Iris pigment epithelial cell (primary cell): Measurements from ENCODE around the gene CAPN3.
A peak's percentile ranks its signal among the peaks of the same experiment; 100 is the strongest.

ENCODE experiments used
- DNase-seq: peaks from one replicate; pipeline ENCODE4 v3.0.0-alpha.2; 2011; ENCODE audit warnings: low read depth

The CAPN3 gene

DNA sequence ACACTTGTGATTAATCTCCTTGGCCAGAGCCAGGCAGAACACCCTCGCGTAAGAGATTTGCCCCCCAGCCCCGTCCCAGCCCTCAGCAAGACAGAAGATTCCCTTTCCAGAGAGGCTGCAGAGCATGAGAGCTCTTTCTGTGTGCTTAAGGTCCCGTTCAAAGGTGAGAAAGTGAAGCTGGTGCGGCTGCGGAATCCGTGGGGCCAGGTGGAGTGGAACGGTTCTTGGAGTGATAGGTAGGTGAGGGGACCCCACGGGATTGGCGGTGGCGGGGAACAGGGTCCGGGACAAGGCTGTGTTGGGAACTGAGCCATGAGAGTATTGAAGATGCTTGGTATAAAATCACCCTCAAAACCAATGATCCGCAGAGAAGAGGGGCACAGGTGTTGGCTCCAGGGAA, 34.8 kb downstream of the CAPN3 start:
- no peak for DNase-seq

DNA sequence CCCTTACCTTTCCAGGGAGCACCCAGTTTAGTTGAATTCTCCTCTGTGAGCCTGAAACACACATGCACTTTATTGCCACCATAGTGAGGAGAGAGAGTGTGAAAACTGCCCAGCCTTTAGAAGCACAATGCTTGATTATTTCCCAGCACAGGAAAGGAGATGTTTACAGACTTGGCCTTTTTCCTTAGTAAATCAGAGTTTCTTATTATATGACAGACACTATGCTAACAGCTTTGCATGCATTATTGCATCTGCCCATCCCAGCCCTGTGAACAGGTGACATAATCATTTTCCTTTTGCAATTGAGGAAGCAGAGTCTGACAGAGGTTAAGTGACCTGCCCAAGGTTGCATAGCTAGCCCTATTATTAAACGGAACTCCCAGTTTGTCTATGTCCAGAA, 36.5 kb downstream of the CAPN3 start:
- no peak for DNase-seq

DNA sequence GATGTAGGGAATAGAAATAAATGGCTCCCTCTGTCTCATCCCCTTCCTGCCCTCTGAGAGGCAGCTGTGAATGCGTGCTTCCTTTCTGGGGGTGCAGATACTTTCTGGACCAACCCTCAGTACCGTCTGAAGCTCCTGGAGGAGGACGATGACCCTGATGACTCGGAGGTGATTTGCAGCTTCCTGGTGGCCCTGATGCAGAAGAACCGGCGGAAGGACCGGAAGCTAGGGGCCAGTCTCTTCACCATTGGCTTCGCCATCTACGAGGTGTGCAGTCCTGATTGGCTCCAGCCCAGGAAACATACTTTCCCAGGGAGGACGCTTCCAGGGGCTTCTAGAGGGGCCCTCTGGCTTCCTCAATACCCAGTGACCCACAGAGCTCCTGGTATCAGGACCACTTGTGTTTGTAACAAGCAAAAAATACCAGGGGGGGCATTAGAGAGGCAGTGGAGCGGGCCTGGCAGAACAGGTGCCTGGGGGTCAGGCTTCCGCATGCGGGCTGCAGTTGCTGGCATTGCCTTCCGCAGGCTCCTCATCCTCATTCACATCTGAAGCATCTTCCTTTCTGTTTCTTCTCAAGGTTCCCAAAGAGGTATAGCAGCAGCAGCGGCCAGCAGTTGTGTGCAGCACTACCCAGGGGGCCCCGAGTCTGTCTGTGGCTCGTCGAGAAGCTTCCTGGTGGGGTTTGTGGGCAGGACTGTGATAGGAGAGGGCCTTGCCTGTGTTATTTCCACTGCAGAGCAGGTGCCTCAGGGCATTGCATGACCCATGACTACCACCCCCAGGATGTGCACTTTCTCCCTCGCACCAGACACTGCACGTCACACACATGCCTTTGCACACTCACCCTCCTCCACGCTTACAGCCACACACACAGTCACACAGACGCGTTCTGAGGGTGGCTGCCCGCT, 42.5 kb downstream of the CAPN3 start:
- no peak for DNase-seq

DNA sequence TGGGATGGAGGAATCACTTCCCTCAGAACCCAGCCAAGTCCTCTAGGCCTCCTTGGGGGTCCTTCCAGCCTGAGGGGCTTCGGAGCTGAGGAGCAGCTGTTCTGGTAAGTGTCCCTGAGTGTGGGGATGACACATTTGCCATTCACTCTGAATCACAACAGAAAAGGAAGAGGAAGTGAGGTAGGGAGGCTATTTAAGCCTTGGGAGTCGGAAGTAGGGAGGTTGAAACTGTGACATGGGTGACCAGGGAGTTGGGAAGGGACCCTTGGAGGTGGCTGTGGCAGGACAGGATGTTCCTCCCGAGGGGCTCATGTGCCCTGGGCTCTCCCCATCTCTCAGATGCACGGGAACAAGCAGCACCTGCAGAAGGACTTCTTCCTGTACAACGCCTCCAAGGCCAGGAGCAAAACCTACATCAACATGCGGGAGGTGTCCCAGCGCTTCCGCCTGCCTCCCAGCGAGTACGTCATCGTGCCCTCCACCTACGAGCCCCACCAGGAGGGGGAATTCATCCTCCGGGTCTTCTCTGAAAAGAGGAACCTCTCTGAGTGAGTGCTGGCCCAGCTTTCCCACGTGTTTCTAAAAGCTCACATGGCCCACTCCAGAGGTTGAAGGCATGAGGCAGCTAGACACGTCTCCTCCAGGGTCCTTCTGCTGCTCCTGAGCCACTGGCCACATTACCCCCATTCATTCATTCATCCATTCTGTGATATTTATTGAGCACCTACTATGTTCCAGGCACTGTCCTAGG, 43.3 kb downstream of the CAPN3 start:
- DNase-seq, result no peak

DNA sequence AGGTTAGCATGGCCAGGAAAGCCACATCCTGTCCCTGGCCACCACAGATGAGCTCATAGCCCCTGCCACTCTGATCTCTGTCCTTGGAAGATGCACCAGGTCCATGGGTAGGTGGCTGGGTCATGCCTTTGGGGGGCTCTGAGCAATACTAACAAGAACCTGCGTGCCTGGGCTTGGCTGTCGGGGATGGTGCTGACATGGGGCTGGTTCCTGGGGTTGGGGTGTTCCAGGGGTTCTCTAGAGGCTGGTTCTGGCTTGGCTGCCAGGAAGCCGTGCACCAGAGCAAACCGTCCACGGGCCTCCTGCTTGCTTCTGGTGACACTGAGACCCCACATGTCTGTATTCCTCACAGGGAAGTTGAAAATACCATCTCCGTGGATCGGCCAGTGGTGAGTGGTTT, 44.1 kb downstream of the CAPN3 start:
- DNase-seq, result no peak

DNA sequence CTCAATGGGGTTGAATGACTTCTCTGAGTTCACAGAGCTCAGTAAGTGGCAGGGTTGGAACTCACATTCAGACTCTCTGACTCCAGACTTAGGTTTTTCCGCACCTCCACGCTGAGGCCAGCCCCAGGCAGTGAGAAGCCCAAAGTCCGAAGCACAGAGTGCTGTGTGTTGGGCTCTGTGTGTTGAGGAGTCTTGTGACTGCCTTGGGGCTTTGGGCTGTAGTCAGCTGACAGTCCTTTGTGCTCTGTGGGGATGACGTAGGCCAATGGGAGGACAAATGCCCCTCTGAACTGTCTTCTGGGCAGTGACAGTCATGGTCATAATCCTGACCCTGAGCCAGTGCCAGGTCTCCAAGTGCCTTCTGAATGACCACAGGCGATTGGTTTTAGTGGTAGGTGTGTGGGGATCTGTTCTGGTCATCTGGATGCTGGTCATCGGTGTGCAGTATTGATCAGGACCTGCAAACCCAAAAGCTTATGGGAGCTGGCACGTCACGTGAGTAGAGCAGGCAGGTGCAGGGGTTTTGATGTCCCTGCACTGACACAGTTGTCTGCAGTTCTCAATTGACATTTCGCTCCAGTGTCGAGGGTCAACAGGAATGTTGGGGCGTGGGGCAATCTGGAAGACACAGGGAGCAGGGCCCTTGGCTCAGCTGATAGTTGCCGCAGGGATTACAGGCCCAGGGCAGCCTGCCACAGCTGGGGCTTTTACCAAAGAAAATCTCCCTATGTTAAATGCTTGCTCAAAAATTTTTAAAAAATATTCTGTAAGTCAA, 45.3 kb downstream of the CAPN3 start:
- no peak for DNase-seq

DNA sequence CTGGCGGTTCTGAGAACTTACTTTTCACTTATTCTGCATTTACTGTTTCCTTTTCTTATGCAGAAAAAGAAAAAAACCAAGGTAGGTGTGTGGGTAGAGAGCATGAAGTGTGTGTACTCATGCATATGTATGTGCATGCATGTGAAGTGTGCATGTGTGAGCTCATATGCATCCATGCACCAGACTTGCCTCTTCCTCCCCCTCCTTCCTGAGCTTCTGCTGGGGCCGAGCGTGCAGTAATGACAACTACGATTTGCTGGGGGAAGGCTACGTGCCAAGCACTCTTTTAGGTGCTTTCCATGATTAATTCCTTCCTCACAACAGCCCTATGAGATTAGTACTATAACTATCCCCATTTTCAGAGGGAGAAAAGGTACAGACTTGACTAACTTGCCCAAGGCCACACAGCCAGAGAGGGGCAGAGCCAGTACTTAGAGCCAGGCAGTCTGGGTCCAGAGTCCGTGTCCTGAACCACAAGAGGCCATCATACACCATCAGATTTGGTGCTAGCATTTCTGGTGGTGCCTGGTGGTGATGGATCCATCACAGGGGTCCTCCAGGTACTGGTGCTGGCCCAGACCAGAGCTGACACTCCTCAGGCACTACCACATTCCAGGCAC, 46.7 kb downstream of the CAPN3 start:
- DNase-seq, result no peak

DNA sequence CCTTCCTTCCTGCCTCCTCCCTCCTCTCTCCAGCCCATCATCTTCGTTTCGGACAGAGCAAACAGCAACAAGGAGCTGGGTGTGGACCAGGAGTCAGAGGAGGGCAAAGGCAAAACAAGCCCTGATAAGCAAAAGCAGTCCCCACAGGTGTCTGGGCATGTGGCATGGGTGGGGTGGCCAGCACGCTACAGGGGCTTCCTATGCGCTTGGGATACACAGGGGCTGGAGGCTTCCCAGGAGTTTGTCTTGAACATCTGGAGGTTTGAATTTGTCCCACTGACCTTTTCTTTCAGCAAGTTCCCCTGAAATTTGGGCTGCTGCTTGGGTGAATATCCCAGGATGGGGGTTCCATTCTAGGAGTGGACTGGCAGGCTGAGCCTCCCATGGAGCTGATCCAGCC, 48.9 kb downstream of the CAPN3 start:
- no peak for DNase-seq

DNA sequence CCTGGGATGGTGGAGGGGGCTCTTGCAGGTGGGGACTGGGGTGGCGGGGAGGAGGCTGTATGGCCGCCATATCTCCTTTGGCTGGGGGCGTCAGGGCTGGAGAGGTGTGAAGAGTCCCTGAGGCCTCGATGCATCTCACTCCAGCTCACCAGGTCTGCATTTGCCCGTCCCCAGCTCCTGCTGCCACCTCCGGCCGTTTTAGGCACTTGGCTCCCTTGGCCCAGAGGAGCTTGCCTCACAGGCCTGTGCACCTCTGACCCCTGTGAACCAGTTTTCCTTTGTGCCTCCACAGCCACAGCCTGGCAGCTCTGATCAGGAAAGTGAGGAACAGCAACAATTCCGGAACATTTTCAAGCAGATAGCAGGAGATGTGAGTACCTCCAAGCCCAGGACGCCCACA, 49.7 kb downstream of the CAPN3 start:
- no peak for DNase-seq

DNA sequence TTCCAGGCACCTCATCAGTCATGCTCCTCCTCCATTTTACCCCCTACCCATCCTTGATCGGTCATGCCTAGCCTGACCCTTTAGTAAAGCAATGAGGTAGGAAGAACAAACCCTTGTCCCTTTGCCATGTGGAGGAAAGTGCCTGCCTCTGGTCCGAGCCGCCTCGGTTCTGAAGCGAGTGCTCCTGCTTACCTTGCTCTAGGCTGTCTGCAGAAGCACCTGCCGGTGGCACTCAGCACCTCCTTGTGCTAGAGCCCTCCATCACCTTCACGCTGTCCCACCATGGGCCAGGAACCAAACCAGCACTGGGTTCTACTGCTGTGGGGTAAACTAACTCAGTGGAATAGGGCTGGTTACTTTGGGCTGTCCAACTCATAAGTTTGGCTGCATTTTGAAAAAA, 52.6 kb downstream of the CAPN3 start:
- no peak for DNase-seq

DNA sequence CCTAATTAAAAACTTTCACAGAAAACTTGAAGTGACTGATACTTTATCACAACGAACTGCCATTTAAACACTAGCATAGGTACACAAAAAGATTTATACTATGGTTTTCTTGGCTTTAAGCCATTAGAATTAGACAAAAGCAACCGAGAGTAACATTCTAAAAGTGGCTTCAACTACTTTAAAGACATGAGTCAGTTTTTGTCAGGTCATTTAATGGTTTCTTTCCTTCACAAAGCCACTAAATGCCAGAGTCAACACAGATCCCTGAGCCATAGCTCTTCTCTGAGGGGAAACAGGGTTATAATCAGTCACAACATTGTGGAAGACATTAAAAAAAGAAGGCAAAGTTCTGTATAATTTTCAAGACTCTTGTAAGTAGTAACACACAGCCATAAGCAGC, 54.6 kb downstream of the CAPN3 start:
- DNase-seq, result no peak

DNA sequence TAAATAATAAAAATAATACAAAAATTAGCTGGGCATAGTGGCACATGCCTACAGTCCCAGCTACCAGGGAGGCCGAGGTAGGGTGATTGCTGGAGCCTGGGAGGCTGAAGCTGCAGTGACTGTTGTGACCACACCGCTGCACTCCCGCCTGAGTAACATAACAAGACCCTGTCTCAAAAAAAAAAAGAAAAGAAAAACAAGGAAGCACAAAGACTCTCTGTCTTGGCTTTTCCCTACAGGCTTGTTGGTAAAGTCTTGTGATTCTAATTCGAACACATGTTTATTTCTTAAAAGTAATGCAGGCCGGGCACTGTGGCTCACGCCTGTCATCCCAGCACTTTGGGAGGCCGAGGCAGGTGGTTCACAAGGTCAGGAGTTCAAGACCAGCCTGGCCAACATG, 60.1 kb downstream of the CAPN3 start:
- no peak for DNase-seq

DNA sequence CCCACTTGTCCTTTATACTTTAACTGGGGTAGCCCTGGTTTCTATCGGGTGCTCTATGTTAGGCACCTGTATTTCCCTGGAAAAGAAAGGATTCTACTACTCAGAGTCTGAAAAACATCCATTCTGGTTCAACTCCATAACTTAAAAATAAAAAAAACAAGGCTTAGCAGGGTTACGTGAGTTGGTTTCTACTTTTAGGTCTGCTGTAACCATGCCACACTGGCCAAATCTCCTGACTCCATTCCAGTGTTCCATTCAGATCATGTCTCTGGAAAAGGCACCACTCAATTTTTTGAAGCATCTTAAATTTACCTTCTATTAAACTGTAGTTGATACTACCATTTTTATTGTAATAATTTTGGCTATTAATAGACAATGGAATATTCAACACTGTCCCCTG, 62.1 kb downstream of the CAPN3 start:
- DNase-seq, result no peak

DNA sequence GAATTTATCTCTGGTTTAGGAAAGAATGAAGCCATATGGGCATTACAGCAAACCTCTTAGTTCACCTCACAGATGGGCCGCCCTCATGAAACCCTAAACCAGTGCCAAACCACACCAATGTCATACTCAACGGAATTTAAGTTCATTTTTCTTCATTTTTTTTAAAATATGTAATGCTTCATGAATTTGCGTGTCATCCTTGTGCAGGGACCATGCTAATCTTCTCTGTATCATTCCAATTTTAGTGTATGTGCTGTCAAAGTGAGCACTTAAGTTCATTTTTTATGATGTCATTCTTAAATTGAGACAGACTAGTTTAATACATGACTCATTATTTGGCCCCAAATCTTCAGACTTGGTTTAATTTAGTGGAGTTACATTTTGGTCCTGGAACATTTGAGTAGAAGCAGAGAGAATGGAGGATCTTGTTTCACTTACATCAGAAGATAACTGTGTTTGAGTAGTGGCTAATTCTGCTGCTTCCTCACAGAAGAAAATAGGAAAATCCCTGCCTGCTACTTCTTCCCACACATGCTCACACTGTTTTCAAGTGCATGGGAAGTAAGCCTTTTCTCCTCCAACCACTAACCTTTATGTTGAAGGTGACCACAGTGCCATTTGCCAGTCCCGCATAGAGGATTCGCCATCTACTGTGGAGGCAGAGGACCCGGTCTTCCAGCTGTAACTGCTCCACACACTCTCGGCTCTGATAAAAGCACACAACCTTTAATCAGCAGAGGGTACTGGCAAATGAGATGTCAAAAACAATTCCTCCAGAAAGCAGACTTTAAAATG, 68.3 kb downstream of the CAPN3 start:
- peak; percentile 90 for DNase-seq

DNA sequence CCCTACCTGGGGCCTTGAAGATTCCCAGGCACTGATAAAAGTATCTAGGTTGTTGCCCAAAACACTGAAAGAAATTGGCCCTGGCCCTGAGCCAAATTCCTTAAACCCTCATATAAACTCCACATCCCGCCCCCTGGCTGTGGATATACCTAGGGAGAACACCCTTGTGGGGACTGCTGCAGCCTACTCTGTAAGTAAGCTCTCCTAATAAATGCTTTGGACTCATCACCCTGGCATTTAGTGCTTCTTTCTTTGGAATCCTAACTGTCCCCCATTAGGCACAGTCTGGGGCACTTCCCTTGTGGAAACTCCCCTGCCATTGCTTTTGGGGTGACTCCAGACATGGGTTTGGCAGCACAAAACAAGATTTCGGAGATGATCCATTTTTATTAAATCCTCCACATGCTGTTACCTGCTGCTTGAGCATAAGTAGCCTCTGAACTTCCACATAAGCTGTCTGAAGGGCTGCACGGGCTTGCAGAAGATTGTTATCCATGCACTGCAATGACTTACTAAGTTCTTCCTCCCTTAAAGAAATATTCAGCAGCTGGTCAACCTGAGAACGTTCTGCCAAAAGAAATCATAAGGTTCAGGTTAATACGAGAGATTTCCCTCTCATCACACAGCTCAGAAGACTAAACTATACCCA, 85.2 kb downstream of the CAPN3 start:
- DNase-seq, result peak; percentile 23

DNA sequence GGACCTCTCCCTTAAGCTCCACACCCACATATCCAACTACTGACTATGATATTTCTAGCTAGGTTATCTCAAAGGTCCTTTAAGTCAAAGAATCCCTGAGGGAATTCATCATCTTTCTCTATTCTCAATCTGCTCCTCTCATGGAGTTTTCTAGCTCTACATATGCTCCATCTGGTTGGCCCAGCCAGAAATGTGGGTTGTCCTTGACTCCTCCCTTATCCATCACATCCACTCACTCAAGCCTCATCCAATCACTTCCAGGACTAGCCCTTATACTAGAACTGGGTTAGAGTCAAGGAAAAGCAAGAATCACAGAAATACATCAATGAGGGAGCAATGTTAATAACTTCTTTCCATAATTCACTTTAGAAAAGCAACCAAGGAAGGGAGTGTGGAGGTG, 86.2 kb downstream of the CAPN3 start:
- DNase-seq, result no peak

DNA sequence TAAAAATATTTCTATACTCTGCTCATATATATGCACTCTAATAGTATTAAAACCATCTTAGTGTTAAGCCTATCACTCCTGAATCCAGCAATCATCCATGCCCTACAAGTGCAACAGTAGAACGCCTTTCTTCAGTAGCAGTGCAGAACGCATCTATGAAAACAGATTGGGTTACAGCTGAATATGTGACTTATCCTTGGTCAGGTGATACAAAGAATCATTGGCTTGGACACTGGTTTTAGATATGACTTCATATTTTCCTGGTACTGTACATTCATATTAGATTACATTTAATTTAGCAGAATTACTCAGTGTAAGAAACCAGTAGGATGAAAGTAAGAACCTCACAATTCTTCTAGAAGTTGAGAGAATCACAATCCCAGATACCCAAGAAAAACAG, 88.3 kb downstream of the CAPN3 start:
- DNase-seq, result no peak

DNA sequence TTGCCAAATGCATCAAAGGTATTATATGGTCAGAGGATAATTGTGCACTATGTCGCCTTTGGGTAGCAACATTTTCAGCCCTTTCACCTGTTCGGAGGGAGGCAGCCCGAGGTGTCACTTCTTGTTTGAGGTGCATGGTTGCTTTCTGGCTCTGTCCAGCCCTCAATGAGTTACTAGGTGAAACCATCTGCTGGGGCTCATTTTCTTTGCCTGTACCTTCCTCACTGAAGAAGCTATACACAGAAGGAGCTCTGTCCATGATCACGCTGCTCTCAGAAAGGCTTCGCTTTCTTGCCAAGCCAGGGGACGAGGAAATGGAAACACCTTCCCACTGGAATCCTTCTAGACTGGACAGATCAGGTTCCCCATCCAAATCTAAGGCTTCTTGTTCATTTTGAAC, 89.0 kb downstream of the CAPN3 start:
- no peak for DNase-seq

DNA sequence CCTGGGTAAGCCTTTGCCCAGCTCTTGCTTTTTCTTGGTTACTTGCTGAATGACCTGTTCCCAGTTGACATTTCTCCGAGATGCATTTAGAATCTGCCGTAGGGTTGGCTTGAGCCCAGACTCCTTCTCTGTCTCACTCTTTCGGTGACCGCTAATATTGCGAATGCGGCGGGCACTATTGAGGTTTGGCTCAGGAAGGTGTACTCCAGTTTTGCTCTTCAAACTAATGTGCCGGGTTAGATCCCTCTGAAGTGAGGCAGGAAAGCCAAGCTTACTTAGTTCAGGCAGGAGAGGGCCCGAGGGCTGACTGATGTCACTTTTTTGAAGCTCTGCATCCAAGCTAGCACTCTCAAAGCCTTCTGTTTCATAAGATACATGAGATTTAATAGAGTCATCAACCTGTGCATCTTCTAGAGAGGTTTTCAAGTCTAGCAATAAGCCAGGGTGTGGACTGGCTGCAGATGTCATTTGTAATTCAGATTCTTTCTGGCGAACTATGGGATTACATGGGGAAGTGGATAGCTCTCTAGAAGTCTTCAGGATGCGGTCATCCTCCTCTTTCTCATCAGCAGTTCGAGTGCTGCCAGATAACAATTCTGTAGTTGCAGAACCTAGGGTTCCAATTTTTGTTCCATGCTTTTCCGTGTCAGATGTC, 90.6 kb downstream of the CAPN3 start:
- no peak for DNase-seq

DNA sequence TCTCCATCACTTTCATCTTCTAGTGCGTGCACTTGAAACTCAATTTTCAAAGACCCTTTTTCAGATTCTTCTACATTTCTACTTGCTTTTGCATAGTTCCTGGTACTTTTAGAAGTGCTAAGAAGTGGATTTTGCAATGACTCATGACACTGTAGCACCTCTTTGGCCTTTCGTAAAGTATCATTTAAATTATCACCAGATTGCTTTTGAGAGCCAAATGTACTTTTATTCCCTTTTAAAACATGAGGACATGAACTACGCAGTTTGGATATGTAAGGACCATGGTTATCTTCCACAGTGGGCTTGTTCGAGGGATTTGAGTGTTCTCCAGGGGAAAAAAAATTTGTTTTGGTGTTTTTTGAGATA, 91.1 kb downstream of the CAPN3 start:
- no peak for DNase-seq
